ENCODE measurements around the gene ZMYND8.

DNA sequence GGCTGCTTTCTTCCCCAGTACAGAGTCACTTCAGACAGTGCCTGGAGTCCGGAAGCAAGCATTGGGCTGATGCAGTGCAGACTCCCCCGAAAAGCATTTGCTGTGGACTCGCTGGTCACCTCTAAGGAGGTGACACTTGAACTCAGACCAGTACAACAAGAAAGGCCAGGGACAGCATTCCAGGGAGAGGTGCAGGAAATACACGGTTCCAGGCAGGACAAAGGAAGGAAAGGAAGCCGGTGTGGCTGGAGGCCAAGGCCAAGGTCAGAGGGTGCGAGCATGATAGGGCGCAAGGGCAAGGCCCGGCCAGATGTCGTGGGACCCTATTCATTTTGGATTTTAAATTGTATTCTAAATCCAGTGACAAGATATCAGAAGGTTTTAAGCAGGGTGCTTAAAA is 160.9 kb downstream of the ZMYND8 start:
- TF ChIP-seq CTCF (IDR thresholded peaks at IDR 0.05; ENCODE audit: poor library complexity, severe bottlenecking) (no peak), SMC3 (conservative IDR thresholded peaks at IDR 0.05; ENCODE audit: poor library complexity) (no peak), POLR2AphosphoS5 (IDR thresholded peaks at IDR 0.05) (no peak)
